ENCODE measurements around the gene WIZ. TPM values are rescaled to one million over a fixed set of nuclear protein-coding genes. Genes with fewer than 3 reads are reported as not detected.

The WIZ gene
- polyA plus RNA-seq, 3 donors from 2014 or later = 0.78 to 1.5 TPM; not detected in 1

- peaks cover 0 to 3% (median under 1%) of the 10 kb centered on the region in 3 donors for H3K27me3 Mint-ChIP-seq (ENCODE audit: low read depth in 3 of 3)
- no peak for DNase-seq
- peaks cover 0 to 2% (median 0%) of the 10 kb centered on the region in 6 donors for H3K9me3 Mint-ChIP-seq
- peaks cover 13 to 20% (median 20%) of the 10 kb centered on the region in 3 donors for H3K36me3 Mint-ChIP-seq
- H3K27ac Mint-ChIP-seq = no peak overlapping the region
- H3K4me3 Mint-ChIP-seq = no peak overlapping the region
- peaks cover 25% of the 10 kb centered on the region in 2 donors for H3K4me1 Mint-ChIP-seq
Observed at GRCh38 chr19:15426485-15427349, 23.0 kb downstream of the WIZ start.

- no peak for DNase-seq
- H3K27ac Mint-ChIP-seq = no peak overlapping the region
- H3K36me3 Mint-ChIP-seq = peaks cover 13 to 20% (median 20%) of the 10 kb centered on the region in 3 donors
- H3K9me3 Mint-ChIP-seq = peaks cover 0 to under 1% (median 0%) of the 10 kb centered on the region in 6 donors
- H3K27me3 Mint-ChIP-seq (ENCODE audit: low read depth in 3 of 3) = peaks cover 0 to 2% (median 0%) of the 10 kb centered on the region in 3 donors
- H3K4me1 Mint-ChIP-seq = peaks cover 12% of the 10 kb centered on the region in 2 donors
- H3K4me3 Mint-ChIP-seq = no peak overlapping the region
Observed at GRCh38 chr19:15425321-15425950, 24.3 kb downstream of the WIZ start.

GRCh38 chr19:15424692-15425272, 25.0 kb downstream of the WIZ start:
- DNase-seq = no peak
- Mint-ChIP-seq H3K36me3 (peaks cover 13 to 20% (median 20%) of the 10 kb centered on the region in 3 donors), H3K4me3 (no peak overlapping the region), H3K27ac (no peak overlapping the region), H3K9me3 (no peaks in the 10 kb centered on the region), H3K27me3 (ENCODE audit: low read depth in 3 of 3) (peaks cover 0 to 2% (median 0%) of the 10 kb centered on the region in 3 donors), H3K4me1 (peaks cover 12 to 14% of the 10 kb centered on the region in 2 donors)

- no peak overlapping the region for H3K4me3 Mint-ChIP-seq
- DNase-seq = no peak
- peaks cover 0 to 2% (median 0%) of the 10 kb centered on the region in 3 donors for H3K27me3 Mint-ChIP-seq (ENCODE audit: low read depth in 3 of 3)
Observed at GRCh38 chr19:15424121-15424520, 25.6 kb downstream of the WIZ start.

GRCh38 chr19:15423130-15423529, 26.6 kb downstream of the WIZ start:
- H3K36me3 Mint-ChIP-seq = peaks cover 13 to 20% (median 20%) of the 10 kb centered on the region in 3 donors
- no peak for DNase-seq
- no peaks in the 10 kb centered on the region for H3K9me3 Mint-ChIP-seq
- H3K27ac Mint-ChIP-seq = no peak overlapping the region
- peaks cover 18 to 31% of the 10 kb centered on the region in 2 donors for H3K4me1 Mint-ChIP-seq
- H3K4me3 Mint-ChIP-seq = no peak overlapping the region
- peaks cover 4 to 7% (median 6%) of the 10 kb centered on the region in 3 donors for H3K27me3 Mint-ChIP-seq (ENCODE audit: low read depth in 3 of 3)

More at GRCh38 chr19:15424121-15424520, 25.6 kb downstream of the WIZ start:
- Mint-ChIP-seq H3K36me3 (peaks cover 13 to 20% (median 20%) of the 10 kb centered on the region in 3 donors), H3K4me1 (peaks cover 16 to 21% of the 10 kb centered on the region in 2 donors), H3K9me3 (no peaks in the 10 kb centered on the region), H3K27ac (no peak overlapping the region)

- Mint-ChIP-seq H3K27me3 (ENCODE audit: low read depth in 3 of 3) (peaks cover 4 to 7% (median 6%) of the 10 kb centered on the region in 3 donors), H3K9me3 (no peaks in the 10 kb centered on the region), H3K4me3 (no peak overlapping the region), H3K36me3 (peaks cover 13 to 20% (median 20%) of the 10 kb centered on the region in 3 donors), H3K4me1 (peaks cover 25 to 37% of the 10 kb centered on the region in 2 donors), H3K27ac (peak overlapping the region in 1 of 6 donors; percentile 12)
- DNase-seq = no peak
Observed at GRCh38 chr19:15422296-15423075, 27.3 kb downstream of the WIZ start.

GRCh38 chr19:15421721-15422260, 28.0 kb downstream of the WIZ start:
- Mint-ChIP-seq H3K27me3 (ENCODE audit: low read depth in 3 of 3) (peaks cover 4 to 7% (median 6%) of the 10 kb centered on the region in 3 donors), H3K27ac (no peak overlapping the region), H3K4me3 (no peak overlapping the region), H3K4me1 (peaks cover 32 to 44% of the 10 kb centered on the region in 2 donors), H3K9me3 (no peaks in the 10 kb centered on the region), H3K36me3 (peaks cover 13 to 20% (median 20%) of the 10 kb centered on the region in 3 donors)
- no peak for DNase-seq

- H3K4me1 Mint-ChIP-seq = peaks cover 34 to 46% of the 10 kb centered on the region in 2 donors
- no peaks in the 10 kb centered on the region for H3K9me3 Mint-ChIP-seq
- peaks cover 10 to 20% (median 16%) of the 10 kb centered on the region in 3 donors for H3K36me3 Mint-ChIP-seq
- H3K27ac Mint-ChIP-seq = no peak overlapping the region
- no peak for DNase-seq
- H3K4me3 Mint-ChIP-seq = no peak overlapping the region
- H3K27me3 Mint-ChIP-seq (ENCODE audit: low read depth in 3 of 3) = peaks cover 4 to 7% (median 6%) of the 10 kb centered on the region in 3 donors
Observed at GRCh38 chr19:15421136-15421695, 28.5 kb downstream of the WIZ start.

GRCh38 chr19:15419413-15420025, 30.2 kb downstream of the WIZ start:
- Mint-ChIP-seq H3K4me1 (peaks cover 41 to 46% of the 10 kb centered on the region in 2 donors), H3K27me3 (ENCODE audit: low read depth in 3 of 3) (peaks cover 4 to 7% (median 6%) of the 10 kb centered on the region in 3 donors), H3K27ac (peak overlapping the region in 5 of 6 donors; percentile 52 to 93 (median 68)), H3K9me3 (no peaks in the 10 kb centered on the region), H3K4me3 (peak overlapping the region; percentile 99 to 100 (median 100)), H3K36me3 (peaks cover 5 to 16% (median 11%) of the 10 kb centered on the region in 3 donors)
- no peak for DNase-seq

GRCh38 chr19:15418579-15419412, 31.0 kb downstream of the WIZ start, which contains the start of gene AKAP8L:
AKAP8L (minus strand) TSS chr19:15418988; CDS start chr19:15418923, 65 bp downstream.
- Mint-ChIP-seq H3K4me1 (peaks cover 41 to 48% of the 10 kb centered on the region in 2 donors), H3K27ac (peak within 1 kb of the TSS; percentile 92 to 99 (median 96)), H3K4me3 (peak within 1 kb of the TSS; percentile 99 to 100 (median 100)), H3K9me3 (no peaks in the 10 kb centered on the region), H3K27me3 (ENCODE audit: low read depth in 3 of 3) (peaks cover 4 to 7% (median 6%) of the 10 kb centered on the region in 3 donors), H3K36me3 (peaks cover 5 to 16% (median 10%) of the 10 kb centered on the region in 3 donors)
- DNase-seq = peak; percentile 99

- DNase-seq = no peak
- Mint-ChIP-seq H3K27me3 (ENCODE audit: low read depth in 3 of 3) (peaks cover 4 to 7% (median 6%) of the 10 kb centered on the region in 3 donors), H3K4me3 (peak overlapping the region; percentile 99 to 100 (median 100)), H3K36me3 (peaks cover 0 to 12% (median 5%) of the 10 kb centered on the region in 3 donors), H3K27ac (peak overlapping the region; percentile 75 to 99 (median 91)), H3K9me3 (no peaks in the 10 kb centered on the region), H3K4me1 (peaks cover 45 to 54% of the 10 kb centered on the region in 2 donors)
Observed at GRCh38 chr19:15418231-15418578, 31.6 kb downstream of the WIZ start.

Data from immature natural killer cell (primary cell).